Fibroblast of mammary gland (primary cell): ENCODE results near the gene KBTBD3.
"Not testable (repeated sequence)": the region's sequence is repeated elsewhere in the genome, so short reads cannot be mapped to it uniquely, and the experiment has no call there.

Experiments used
- DNase-seq: peaks from one replicate; pipeline ENCODE4 v3.0.0-alpha.2; 2010; ENCODE audit warnings: low read depth
- H3K4me3 ChIP-seq: 2 replicates; pipeline ENCODE4 v1.5.1; 2011; ENCODE audit warnings: low read depth, mild to moderate bottlenecking, low read length, moderate library complexity; ENCODE audit not compliant: control insufficient read depth
- CTCF ChIP-seq: conservative IDR thresholded peaks from 2 replicates; pipeline ENCODE4 v1.5.1; 2011; ENCODE audit warnings: low read depth, low read length, inconsistent platforms; ENCODE audit not compliant: control insufficient read depth, insufficient read depth

The KBTBD3 gene

GRCh38 chr11:106061954-106062949 is 14.9 kb downstream of the KBTBD3 start:
- no peak for TF ChIP-seq CTCF
- no peak overlapping the region for H3K4me3 ChIP-seq
- no peak for DNase-seq

GRCh38 chr11:106061249-106061784 is 15.8 kb downstream of the KBTBD3 start:
- no peak for DNase-seq
- TF ChIP-seq CTCF, result no peak
- H3K4me3 ChIP-seq, result no peak overlapping the region

GRCh38 chr11:106059617-106060016 is 17.5 kb downstream of the KBTBD3 start:
- no peak for TF ChIP-seq CTCF
- no peak for DNase-seq
- no peak overlapping the region for H3K4me3 ChIP-seq

- DNase-seq, H3K4me3 ChIP-seq: not testable (repeated sequence)
These were observed 18.8 kb downstream of the KBTBD3 start for GRCh38 chr11:106058377-106058776.

- H3K4me3 ChIP-seq, result no peak overlapping the region
- DNase-seq, result no peak
- TF ChIP-seq CTCF, result no peak
These were observed 26.0 kb downstream of the KBTBD3 start for GRCh38 chr11:106051103-106051502.

- TF ChIP-seq CTCF, result no peak
- DNase-seq, result no peak
- no peak overlapping the region for H3K4me3 ChIP-seq
These were observed 27.2 kb downstream of the KBTBD3 start for GRCh38 chr11:106049727-106050476.

GRCh38 chr11:106047631-106048030 is 29.5 kb downstream of the KBTBD3 start:
- H3K4me3 ChIP-seq, result no peak overlapping the region
- no peak for DNase-seq
- TF ChIP-seq CTCF, result no peak
